ENCODE results near the gene LRRD1.
"Not testable (repeated sequence)": the region's sequence is repeated elsewhere in the genome, so short reads cannot be mapped to it uniquely, and the experiment has no call there.

The LRRD1 gene

DNA sequence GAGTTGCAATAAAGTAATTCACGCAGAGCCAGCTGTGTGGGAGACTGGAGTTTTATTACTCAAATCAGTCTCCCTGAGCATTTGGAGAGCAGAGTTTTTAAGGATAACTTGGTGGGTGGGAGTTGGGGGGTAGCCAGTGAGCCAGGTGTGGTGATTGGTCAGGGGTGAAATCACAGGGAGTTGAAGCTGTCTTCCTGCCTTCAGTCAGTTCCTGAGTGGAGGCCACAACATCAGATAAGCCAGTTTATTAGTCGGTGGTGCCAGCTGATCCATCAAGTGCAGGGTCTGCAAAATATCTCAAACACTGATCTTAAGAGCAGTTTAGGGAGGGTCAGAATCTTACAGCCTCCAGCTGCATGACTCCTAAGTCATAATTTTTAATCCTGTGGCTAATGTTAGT is 41.4 kb downstream of the LRRD1 start:
- DNase-seq: no peak

DNA sequence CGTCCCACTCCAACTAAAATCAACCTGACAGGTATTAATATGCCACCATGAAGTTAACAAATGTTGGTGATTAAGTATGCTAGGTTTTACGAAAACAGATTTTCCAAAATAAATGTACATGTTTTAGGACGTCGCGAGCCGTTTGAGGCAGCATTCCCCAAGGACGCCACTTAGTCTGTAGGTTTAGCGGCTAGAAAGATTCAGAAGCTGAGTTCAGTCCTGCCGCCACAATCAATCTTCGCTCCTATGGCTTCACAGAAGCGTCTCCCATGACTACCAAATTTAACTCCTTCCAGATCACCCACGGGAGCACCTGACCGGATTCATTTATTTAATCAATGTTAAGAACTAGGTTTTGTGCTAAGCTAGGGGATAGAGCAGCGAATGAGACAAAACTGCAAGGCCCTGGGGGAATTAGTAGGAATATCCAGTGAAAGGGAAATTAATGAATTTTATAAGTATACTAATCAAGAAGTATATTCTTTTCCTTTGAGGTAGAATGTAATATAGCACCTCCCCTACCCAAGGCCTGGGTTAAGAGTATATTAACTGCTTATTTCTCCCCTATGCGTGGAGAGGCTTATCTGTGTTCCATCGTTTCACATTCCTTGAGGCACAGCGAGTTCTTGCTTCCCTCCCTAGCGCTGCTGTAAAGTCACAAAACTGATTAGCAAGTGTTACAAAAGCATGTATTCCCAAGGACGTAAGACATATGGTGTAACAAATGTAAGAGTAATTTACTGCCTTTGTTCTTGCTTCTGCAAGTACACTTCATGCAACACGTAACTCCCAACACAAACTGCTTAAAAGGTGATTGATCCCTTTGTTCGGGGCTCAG is 43.7 kb downstream of the LRRD1 start:
- DNase-seq: no peak

DNA sequence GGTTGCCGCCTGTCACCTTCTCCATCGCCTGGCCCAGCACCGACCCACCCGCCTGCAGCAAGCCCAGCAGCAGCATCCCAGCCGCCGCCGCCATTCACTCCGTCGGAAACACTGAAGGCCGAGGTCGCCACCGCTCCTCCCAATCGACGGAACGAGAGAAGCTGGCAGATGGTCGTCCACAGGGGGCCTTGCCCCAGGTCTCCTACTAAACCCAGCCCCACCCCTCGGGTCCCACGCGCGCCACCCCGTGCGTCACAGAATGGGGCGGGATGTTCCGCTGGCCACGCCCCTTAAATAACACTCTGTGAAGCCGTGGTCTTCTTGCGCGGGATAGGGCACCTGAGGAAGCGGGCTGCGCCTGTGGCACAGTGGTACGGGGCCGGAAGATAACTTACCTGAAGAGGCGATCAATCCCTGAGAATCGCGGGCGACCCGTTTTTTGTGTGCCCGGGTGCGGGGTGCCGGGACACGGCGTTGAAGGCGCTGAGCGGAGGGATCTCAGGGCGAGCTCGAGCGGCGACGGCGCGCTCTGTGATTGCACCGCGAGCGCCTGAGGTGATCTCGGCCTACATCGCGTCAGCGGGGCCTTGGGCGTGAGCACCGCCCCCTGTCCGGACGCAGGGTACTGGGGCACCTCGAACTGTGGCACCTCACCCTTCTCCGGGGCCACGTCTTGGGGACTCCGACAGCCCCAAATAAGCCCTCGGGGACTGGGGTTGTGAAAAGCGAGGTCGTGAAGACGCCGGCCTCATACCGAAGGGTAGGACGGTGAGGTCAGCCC is 44.5 kb downstream of the LRRD1 start, which contains the start of gene CYP51A1:
CYP51A1 (minus strand) TSS at position 207 of the 781 bp plus-strand sequence; CDS start at position 94, 113 bp downstream.
- peak; percentile 70 for DNase-seq

DNA sequence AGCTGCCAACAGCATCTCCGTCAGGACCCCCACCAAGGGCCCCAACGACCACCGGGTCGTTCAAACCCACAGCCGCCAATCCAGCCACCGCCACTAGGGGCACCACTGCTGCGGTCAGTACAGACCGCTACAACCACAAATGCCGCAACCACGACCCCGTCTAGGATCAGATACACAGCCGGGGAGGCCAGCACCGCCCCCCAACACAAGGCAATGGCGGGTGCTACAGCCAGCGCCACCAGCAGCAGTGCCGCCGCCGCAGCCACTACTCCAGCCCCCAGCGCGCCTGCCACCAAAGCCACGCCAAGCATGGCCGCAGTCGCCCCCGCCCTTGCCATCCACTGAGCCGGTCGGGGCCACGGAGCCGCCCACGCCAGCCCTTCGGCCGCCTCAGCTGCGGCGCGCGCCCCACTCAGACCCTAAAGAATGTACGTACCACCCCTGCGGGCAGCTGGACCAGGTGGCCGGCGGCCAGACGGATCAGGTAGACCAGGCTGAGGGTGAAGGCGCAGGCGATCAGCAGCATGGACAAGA is 45.1 kb downstream of the LRRD1 start:
- DNase-seq: peak; percentile 45

DNA sequence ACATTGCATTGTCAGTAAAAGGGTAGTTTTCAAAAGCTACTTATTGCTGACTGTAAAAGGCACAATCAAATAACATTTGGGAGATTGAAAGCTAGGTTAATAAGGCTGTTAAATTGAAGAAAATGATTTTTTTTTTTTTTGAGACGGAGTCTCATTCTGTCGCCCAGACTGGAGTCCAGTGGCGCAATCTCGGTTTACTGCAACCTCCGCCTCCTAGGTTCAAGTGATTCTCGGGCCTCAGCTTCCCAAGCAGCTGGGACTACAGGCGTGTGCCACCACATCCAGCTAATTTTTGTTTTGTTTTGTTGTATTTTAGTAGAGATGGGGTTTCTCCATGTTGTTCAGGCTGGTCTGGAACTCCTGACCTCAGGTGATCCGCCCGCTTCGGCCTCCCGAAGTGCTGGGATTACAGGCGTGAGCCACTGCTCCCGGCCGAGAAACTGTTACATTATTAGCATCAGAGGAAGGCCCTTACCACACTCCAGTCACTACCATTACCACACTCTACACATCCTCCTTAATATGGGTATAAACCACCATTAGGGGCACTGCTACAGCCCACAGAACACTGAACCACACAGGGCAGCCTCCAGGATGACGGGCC is 45.7 kb downstream of the LRRD1 start:
- no peak for DNase-seq

DNA sequence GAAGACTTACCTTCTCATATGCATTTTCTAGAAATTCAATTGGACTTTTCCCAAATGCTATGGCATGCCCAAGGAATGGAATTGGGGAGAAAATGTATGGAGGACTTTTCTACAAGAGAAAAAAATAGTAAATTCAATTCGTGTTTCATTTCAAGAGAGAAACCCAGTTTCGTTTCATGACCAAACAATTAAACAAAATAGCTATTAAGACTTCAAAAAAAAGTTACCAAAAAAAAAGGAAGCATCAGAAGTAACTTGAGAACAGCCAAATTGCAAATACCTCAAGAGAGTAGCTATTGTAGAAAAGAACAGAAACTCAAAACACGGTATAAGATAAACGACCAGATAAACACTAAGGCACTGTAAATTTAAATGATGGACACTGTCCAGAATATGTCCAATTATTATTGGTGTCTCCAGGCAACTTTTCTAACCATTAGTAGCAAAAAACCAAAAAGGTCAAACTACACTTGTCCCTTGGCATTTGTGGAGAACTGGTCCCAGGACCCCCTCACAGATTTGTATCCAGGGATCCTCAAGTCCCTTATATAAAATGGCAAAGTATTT is 47.1 kb downstream of the LRRD1 start:
- DNase-seq: no peak

DNA sequence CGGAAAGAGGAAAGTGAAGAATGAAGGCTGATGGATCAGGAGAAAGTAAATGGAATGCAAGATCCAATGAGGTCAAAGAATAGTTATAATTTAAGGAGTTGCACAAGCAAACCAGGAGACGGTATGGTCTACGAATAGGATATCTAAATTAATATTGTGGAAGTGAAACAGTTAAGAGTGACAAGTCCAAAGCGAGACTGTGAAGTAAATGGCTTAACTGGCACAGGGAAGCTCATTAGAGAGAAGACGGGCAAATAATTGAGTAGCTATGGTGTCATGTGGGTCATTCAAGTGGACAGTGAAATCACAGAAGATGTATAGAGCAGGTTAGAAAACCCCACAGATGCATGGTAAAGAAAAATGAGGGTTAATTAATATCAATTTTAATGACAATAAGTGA is 47.8 kb downstream of the LRRD1 start:
- DNase-seq: no peak

DNA sequence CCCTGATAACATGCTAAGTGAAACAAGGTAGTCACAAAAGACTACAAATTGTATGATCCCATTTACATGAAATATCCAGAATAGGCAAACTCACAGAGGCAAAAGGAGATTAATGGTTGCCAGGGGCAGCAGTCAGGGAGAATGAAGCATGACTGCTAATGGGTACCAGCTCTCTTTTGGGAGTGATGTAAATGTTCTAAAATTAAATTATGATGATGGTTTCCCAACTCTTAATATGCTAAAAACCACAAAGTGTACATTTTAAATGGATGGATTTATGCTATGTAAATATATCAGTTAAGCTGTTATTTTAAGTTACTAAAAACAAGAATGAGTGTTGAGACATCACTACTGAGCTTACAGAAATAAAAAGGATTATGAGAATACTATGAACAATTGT is 57.3 kb downstream of the LRRD1 start:
- DNase-seq: no peak

DNA sequence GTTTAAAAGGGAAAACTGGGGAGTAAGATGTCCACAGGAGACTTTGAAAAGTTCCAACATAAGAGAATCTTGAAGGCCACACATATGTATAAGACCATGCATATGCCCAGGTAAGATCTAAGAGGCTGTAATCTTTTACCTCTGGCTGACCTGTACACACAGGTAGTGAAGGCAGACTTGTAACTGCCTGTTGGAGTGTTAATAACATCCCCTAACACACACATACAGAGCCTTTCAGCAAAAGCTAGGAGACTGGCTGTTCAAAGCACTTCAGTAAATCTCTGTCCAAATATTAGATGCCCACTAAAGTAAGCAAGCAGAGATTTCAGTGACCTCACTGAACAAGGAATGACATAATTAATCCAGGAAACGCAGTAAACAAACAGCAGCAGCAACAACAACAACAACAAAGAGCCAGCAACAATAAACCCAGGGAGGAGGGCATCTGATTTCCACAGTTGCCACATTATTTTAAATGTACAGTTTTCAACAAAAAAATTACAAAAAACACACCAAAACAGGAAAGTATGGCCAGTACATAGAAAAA is 59.7 kb downstream of the LRRD1 start:
- DNase-seq: no peak

DNA sequence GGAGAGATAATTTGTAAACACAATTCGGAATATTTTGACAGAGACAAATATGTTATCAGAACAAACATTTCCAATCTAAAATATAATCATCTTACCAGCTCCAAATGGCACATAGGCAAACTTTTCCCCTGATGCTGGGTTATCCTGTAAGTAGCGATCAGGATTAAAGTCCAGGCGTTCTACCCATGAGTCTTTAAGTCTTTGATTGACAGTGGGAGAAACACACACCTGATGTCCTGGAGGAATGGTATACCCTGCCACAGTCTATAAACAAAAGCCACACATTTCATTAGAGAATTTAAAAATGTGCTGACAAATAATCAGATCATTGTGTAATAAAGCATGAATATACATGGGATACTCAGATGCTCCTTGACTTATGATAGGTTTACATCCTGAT is 62.0 kb downstream of the LRRD1 start:
- no peak for DNase-seq

DNA sequence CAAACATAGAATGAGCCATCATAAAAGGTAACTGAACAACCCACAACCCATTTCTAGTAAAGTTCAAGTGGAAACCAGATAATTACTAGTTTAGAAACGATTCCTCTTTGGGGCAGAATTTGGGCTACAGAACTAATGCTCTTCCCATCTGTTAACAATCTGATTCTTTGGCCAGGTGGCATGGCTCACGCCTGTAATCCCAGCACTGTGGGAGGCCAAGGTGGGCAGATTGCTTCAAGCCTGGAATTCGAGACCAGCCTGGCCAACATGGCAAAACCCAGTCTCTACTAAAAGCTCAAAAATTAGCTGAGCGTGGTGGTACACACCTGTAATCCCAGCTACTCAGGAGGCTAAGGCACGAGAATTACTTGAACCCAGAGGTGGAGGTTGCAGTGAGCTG is 63.1 kb downstream of the LRRD1 start:
- DNase-seq: no peak

DNA sequence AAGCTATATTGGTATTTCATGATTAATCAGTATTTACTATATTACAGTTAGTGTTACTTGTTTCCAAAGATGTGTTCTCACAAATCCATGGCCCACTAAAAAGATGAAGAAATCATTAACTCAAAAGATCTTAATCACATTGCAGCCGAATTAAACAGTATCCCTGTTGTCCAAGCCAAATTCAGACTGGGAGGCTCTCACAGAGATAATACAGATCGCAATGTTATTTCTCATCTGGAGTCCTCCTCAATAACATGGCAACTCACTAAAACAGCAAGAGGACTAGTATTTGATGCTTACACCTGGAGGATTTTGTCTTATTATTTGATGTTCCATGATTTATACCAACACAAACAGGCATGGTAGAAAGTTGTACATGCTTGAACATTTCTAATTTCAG is 68.1 kb downstream of the LRRD1 start:
- no peak for DNase-seq

DNA sequence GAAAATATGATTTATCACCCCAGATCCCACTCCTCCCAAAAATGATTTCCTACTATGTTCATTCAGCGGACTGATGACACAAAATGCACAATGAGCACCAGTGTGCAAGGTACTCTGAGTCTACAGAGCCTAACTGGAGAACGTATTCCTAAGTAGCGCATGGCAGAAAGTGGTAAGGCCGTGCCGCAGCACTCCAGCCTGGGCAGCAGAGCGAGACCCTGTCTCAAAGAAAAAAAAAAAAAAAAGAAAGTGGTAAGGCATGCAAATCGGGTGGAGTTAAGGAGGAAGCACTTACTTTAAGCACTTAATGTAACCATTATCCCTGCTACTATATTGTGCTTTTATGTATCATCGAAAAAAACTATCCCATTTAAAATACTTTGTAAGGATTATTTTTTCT is 70.1 kb downstream of the LRRD1 start:
- DNase-seq: no peak

DNA sequence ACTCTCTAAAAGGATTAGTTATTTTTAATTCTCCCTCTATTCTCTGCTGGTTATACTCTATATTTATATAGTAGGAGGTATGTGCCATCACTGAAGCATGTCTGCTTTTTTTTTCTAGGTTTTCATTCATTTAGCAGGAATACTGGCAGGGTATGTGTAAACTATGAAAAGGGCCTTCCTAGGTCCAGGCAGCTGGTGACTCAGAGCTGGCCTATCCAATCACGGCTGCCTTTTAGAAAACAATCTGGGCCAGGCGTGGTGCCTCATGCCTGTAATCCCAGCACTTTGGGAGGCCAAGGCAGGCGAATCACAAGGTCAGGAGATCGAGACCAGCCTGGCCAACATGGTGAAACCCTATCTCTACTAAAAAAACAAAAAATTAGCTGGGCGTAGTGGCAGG is 76.1 kb downstream of the LRRD1 start:
- DNase-seq: not testable (repeated sequence)

DNA sequence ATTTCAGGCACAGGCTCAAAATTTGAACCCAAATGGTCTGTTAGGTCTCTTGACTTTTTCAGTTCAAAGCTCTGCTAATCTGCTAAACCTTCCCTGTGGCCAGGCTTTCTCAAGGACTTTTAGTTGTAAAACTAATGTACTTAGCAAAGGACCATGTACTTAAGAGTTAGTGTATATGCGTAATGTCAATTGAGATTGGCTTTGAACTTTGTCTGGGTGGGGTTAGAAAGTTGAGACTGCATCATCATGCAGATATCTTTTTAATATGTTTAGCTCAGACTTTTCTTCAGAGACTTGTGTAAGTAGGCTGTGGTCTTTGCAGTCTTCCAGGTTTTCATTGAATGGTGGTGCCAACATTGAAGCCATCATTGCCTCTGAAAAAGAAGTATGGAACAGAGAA is 78.4 kb downstream of the LRRD1 start:
- DNase-seq: no peak

DNA sequence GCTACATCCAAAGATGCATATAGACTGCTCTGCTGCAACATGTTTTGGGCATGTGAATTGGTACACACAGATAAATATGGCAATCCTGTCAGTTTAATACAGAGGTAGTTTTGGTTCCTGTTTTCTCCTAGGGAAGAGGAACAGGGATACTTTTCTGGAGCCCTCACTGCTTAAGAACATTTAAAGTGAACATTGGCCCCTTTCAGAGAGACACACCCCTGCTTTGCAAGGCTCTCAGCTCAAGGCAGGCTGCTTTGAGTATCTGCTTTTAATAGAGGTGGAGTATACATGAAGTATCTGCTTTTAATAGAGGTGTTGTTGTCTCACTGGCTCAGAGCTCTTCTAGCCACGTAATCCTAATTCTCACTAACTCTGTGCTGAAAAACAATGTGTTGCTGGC is 83.6 kb downstream of the LRRD1 start:
- no peak for DNase-seq

All from NCI-H510A (cell line).